Kidney (tissue), 14 donors: ENCODE results near the gene LSAMP. TPM values are rescaled to one million over a fixed set of nuclear protein-coding genes. Genes with fewer than 3 reads are reported as not detected.

Experiments
- DNase-seq, 5 donors: peaks; one replicate each; pipeline ENCODE4 v3.0.0-alpha.2; 2013 to 2020
- FAIRE-seq: peaks from 2 replicates; lab custom pipeline; 2012; peaks lifted over from hg19 to GRCh38; lab: Jason Lieb, UNC
- H3K27ac ChIP-seq, 2 donors: one replicate each; pipeline ENCODE4 v1.7.0; 2013; ENCODE audit warnings: low read depth in 2 of 2, low read length in 2 of 2, inconsistent platforms in 1 of 2
- H3K27me3 ChIP-seq: one replicate; pipeline ENCODE4 v1.7.1; 2013; ENCODE audit warnings: low read length, inconsistent platforms; ENCODE audit not compliant: control insufficient read depth, insufficient read depth
- H3K36me3 ChIP-seq, 3 donors: one replicate each; pipeline versions ENCODE4 v1.7.0 to v1.7.1; 2013; ENCODE audit warnings: low read length in 3 of 3, control low read depth in 1 of 3, inconsistent platforms in 1 of 3; ENCODE audit not compliant: insufficient read depth in 3 of 3, control insufficient read depth in 2 of 3
- H3K4me1 ChIP-seq, 3 donors: one replicate each; pipeline versions ENCODE4 v1.7.0 to v1.7.1; 2013; ENCODE audit warnings: low read length in 3 of 3, inconsistent platforms in 1 of 3, low read depth in 1 of 3; ENCODE audit not compliant: control insufficient read depth in 2 of 3, insufficient read depth in 2 of 3
- H3K4me3 ChIP-seq, 3 donors: one replicate each; pipeline versions ENCODE4 v1.7.0 to v1.8.1; 2013; ENCODE audit warnings: low read length in 3 of 3, control low read depth in 1 of 3, inconsistent platforms in 1 of 3
- H3K9ac ChIP-seq, 3 donors: one replicate each; pipeline versions ENCODE4 v1.7.0 to v1.7.1; 2013; ENCODE audit warnings: low read length in 3 of 3, control low read depth in 1 of 3, inconsistent platforms in 1 of 3
- H3K9me3 ChIP-seq, 3 donors: one replicate each; pipeline versions ENCODE4 v1.7.0 to v1.7.1; 2013; ENCODE audit warnings: low read length in 3 of 3, control low read depth in 1 of 3, inconsistent platforms in 1 of 3; ENCODE audit not compliant: control insufficient read depth in 2 of 3, insufficient read depth in 1 of 3
- CTCF ChIP-seq: IDR thresholded peaks from 3 replicates; pipeline ENCODE4 v1.5.1; 2012; ENCODE audit warnings: mild to moderate bottlenecking, moderate library complexity, borderline replicate concordance; ENCODE audit not compliant: insufficient read depth; ENCODE audit errors: extremely low read depth
- intact Hi-C: fragments of 100-400 bp; cut with DNase I; formaldehyde crosslinking; loops from one replicate; pipeline ENCODE4 v1.11.1; 2022
- polyA plus RNA-seq: library from polyadenylated mRNA; stranded (reverse); fragments of 350-450 nt; fragmentation: Illumina TruSeq; extraction: RNeasy Lipid Tissue Mini Kit (QIAGEN cat#74804); gene quantifications from one replicate; pipeline ENCODE4 v1.2.3, GENCODE V29; 2014; ENCODE audit warnings: low read depth, low replicate concordance; ENCODE audit not compliant: insufficient read depth
- total RNA-seq: library from RNA; stranded (reverse); fragmentation: NEBNext Ultra II Directional; extraction: Animal tissue kit (Norgen Biotek cat#: 25700); gene quantifications from one replicate; pipeline ENCODE4 v1.2.1, GENCODE V29; 2021
- donor health status: control.
- donor health status: control.
- donor health status: control.
- donor health status: control.
- donor health status: control.
- donor health status: DM: yes; HTN: yes; CAD: no.
- donor health status: Normal renal cell carcinoma (clear cell type).

LSAMP gene
- total and polyA plus RNA-seq, 2 donors from 2014 or later: 1.4 to 3.5 TPM

GRCh38 chr3:116096631-116097030 lies 348.7 kb downstream of the LSAMP start:
- TF ChIP-seq CTCF: no peak
- no peaks in the 10 kb centered on the region for H3K9me3 ChIP-seq
- intact Hi-C loops: no loop called here
- H3K4me3 ChIP-seq: no peak overlapping the region
- H3K9ac ChIP-seq: no peak overlapping the region
- DNase-seq (peak in 3 of 5 donors; percentile 11 to 57 (median 51)), FAIRE-seq (no peak)
- H3K27ac ChIP-seq: no peak overlapping the region
- no peaks in the 10 kb centered on the region for H3K4me1 ChIP-seq
- H3K36me3 ChIP-seq: no peaks in the 10 kb centered on the region
- no peaks in the 10 kb centered on the region for H3K27me3 ChIP-seq

- Histone ChIP-seq H3K4me3 (no peak overlapping the region), H3K27me3 (no peaks in the 10 kb centered on the region), H3K36me3 (no peaks in the 10 kb centered on the region), H3K9ac (no peak overlapping the region), H3K27ac (no peak overlapping the region), H3K4me1 (no peaks in the 10 kb centered on the region), H3K9me3 (no peaks in the 10 kb centered on the region)
- FAIRE-seq (no peak), DNase-seq (no peak)
- TF ChIP-seq CTCF: no peak
- intact Hi-C loops: no loop called here
Observed at GRCh38 chr3:116093374-116093773, 351.9 kb downstream of the LSAMP start.

GRCh38 chr3:116087426-116087825 lies 357.9 kb downstream of the LSAMP start:
- DNase-seq (peak in 3 of 5 donors; percentile 21 to 69 (median 27)), FAIRE-seq (no peak)
- Histone ChIP-seq H3K36me3 (no peaks in the 10 kb centered on the region), H3K9ac (no peak overlapping the region), H3K9me3 (no peaks in the 10 kb centered on the region), H3K4me3 (no peak overlapping the region), H3K4me1 (no peaks in the 10 kb centered on the region), H3K27ac (no peak overlapping the region), H3K27me3 (no peaks in the 10 kb centered on the region)
- intact Hi-C loops: no loop called here
- no peak for TF ChIP-seq CTCF

- Histone ChIP-seq H3K4me3 (no peak overlapping the region), H3K9ac (no peak overlapping the region), H3K27ac (no peak overlapping the region), H3K27me3 (no peaks in the 10 kb centered on the region), H3K9me3 (no peaks in the 10 kb centered on the region), H3K4me1 (no peaks in the 10 kb centered on the region), H3K36me3 (no peaks in the 10 kb centered on the region)
- no peak for FAIRE-seq
- no peak for TF ChIP-seq CTCF
- intact Hi-C loops: no loop called here
- DNase-seq: peak in 1 of 5 donors; percentile 6
Observed at GRCh38 chr3:116084999-116085791, 360.1 kb downstream of the LSAMP start.
